Neuronal stem cell (in vitro differentiated cells): ENCODE results near the gene RHOH.

Source experiments
- DNase-seq: peaks from one replicate; pipeline ENCODE4 v3.0.0-alpha.2; 2013; ENCODE audit warnings: low spot score
- H2AFZ ChIP-seq: one replicate; pipeline ENCODE4 v1.6.1; 2013; ENCODE audit warnings: mild to moderate bottlenecking, low read length, inconsistent platforms
- H2AK5ac ChIP-seq: 2 replicates; pipeline ENCODE4 v1.6.1; 2013; ENCODE audit warnings: low read depth, mild to moderate bottlenecking, inconsistent platforms, low read length, moderate library complexity, mixed read lengths
- H2BK120ac ChIP-seq: 2 replicates; pipeline ENCODE4 v1.6.1; 2013; ENCODE audit warnings: low read depth, mild to moderate bottlenecking, inconsistent platforms, low read length, moderate library complexity, mixed read lengths
- H2BK12ac ChIP-seq: one replicate; pipeline ENCODE4 v1.6.1; 2013; ENCODE audit warnings: low read length, inconsistent platforms
- H2BK15ac ChIP-seq: 2 replicates; pipeline ENCODE4 v1.6.1; 2013; ENCODE audit warnings: mild to moderate bottlenecking, low read length, inconsistent platforms, mixed read lengths
- H2BK5ac ChIP-seq: one replicate; pipeline ENCODE4 v1.6.1; 2013; ENCODE audit warnings: inconsistent platforms, mild to moderate bottlenecking, low read length, moderate library complexity
- H3K14ac ChIP-seq: one replicate; pipeline ENCODE4 v1.6.1; 2013; ENCODE audit warnings: low read length, inconsistent platforms
- H3K18ac ChIP-seq: 2 replicates; pipeline ENCODE4 v1.6.1; 2013; ENCODE audit warnings: low read length, inconsistent platforms
- H3K23ac ChIP-seq: 2 replicates; pipeline ENCODE4 v1.6.1; 2013; ENCODE audit warnings: low read depth, mild to moderate bottlenecking, mixed read lengths, low read length, inconsistent platforms; ENCODE audit not compliant: poor library complexity
- H3K27ac ChIP-seq: replicated peaks from 3 replicates; pipeline ENCODE4 v1.5.1; 2013; ENCODE audit warnings: low read length, inconsistent platforms
- H3K27me3 ChIP-seq, 3 experiments: 2 replicates each; pipeline ENCODE4 v1.6.1; 2013; ENCODE audit warnings: low read length in 3 of 3, mild to moderate bottlenecking in 2 of 3, inconsistent platforms in 1 of 3, low read depth in 1 of 3, mixed read lengths in 1 of 3, moderate library complexity in 1 of 3; ENCODE audit not compliant: control insufficient read depth in 3 of 3, insufficient read depth in 3 of 3
- H3K36me3 ChIP-seq, 2 donors: replicated peaks in 1 of 2; 2 replicates each; pipeline ENCODE4 v1.6.1; 2013; ENCODE audit warnings: low read length in 2 of 2; ENCODE audit not compliant: control insufficient read depth in 2 of 2, insufficient read depth in 2 of 2
- H3K4ac ChIP-seq: 2 replicates; pipeline ENCODE4 v1.6.1; 2013; ENCODE audit warnings: inconsistent platforms, mild to moderate bottlenecking, low read length, moderate library complexity
- H3K4me1 ChIP-seq, 2 donors: 1 replicate in 1 of 2; 2 replicates in 1 of 2; pipeline ENCODE4 v1.6.1; 2013; ENCODE audit warnings: low read length in 2 of 2, low read depth in 1 of 2; ENCODE audit not compliant: control insufficient read depth in 2 of 2, insufficient read depth in 1 of 2
- H3K4me2 ChIP-seq: one replicate; pipeline ENCODE4 v1.6.1; 2013; ENCODE audit warnings: mild to moderate bottlenecking, low read length, inconsistent platforms; ENCODE audit not compliant: insufficient read depth, poor library complexity, severe bottlenecking
- H3K4me3 ChIP-seq, 2 donors: 2 replicates each; pipeline ENCODE4 v1.5.1; 2013; ENCODE audit warnings: low read length in 2 of 2, mild to moderate bottlenecking in 2 of 2, inconsistent platforms in 1 of 2, moderate library complexity in 1 of 2
- H3K79me1 ChIP-seq: one replicate; pipeline ENCODE4 v1.6.1; 2013; ENCODE audit warnings: low read depth, mild to moderate bottlenecking, inconsistent platforms, low read length, moderate library complexity
- H3K9ac ChIP-seq: one replicate; pipeline ENCODE4 v1.6.1; 2013; ENCODE audit warnings: mild to moderate bottlenecking, low read depth, low read length, inconsistent platforms; ENCODE audit not compliant: poor library complexity
- H3K9me3 ChIP-seq, 2 donors: replicated peaks in 1 of 2; 2 replicates each; pipeline versions ENCODE3 to v1.6.1; 2013; ENCODE audit warnings: low read length in 2 of 2, mild to moderate bottlenecking in 2 of 2, inconsistent platforms in 1 of 2, low read depth in 1 of 2, mixed read lengths in 1 of 2, moderate library complexity in 1 of 2; ENCODE audit not compliant: control insufficient read depth in 2 of 2, insufficient read depth in 1 of 2
- H4K8ac ChIP-seq: one replicate; pipeline ENCODE4 v1.6.1; 2013; ENCODE audit warnings: low read depth, mild to moderate bottlenecking, inconsistent platforms, low read length, moderate library complexity
- H4K91ac ChIP-seq: one replicate; pipeline ENCODE4 v1.6.1; 2013; ENCODE audit warnings: low read length, low read depth, mild to moderate bottlenecking, inconsistent platforms; ENCODE audit not compliant: poor library complexity
- whole genome bisulfite sequencing, 2 donors: extraction: QIAGEN DNeasy Blood & Tissue Kit; methylation state at CpG; one replicate each; pipeline ENCODE4 v1.1.7; 2013; ENCODE audit warnings: missing lambda C conversion rate in 2 of 2, mixed read lengths in 1 of 2; ENCODE audit not compliant: insufficient read length in 2 of 2, insufficient replicate concordance in 1 of 2; ENCODE audit errors: extremely low coverage in 2 of 2; 5-methylcytosine and 5-hydroxymethylcytosine counted together

The RHOH gene

GRCh38 chr4:40269133-40269532 lies 72.3 kb downstream of the RHOH start:
- Histone ChIP-seq H2AFZ (no peak overlapping the region), H3K9ac (no peak overlapping the region), H2BK120ac (no peak overlapping the region), H3K4me1 (peaks cover 11 to 16% of the 10 kb centered on the region in 2 donors), H2BK15ac (no peak overlapping the region), H3K4me2 (no peak overlapping the region), H3K36me3 (no peaks in the 10 kb centered on the region), H3K79me1 (no peaks in the 10 kb centered on the region), H2AK5ac (no peak overlapping the region), H4K91ac (no peak overlapping the region), H3K4me3 (no peak overlapping the region), H3K27me3 (no peaks in the 10 kb centered on the region), H3K14ac (no peak overlapping the region), H3K9me3 (no peaks in the 10 kb centered on the region), H4K8ac (no peak overlapping the region), H3K23ac (no peak overlapping the region), H3K4ac (no peak overlapping the region), H3K18ac (no peak overlapping the region), H2BK12ac (no peak overlapping the region), H2BK5ac (no peak overlapping the region), H3K27ac (no peak overlapping the region)
- no peak for DNase-seq
- no CpG with 5 or more reads among the region's 1 CpG for whole genome bisulfite sequencing, 2 donors

- no peak for DNase-seq
- no peaks in the 10 kb centered on the region for H3K27me3 ChIP-seq
- H3K9me3 ChIP-seq, result no peaks in the 10 kb centered on the region
- H2BK12ac ChIP-seq, result no peak overlapping the region
- H2BK15ac ChIP-seq, result no peak overlapping the region
- H3K4me3 ChIP-seq, result no peak overlapping the region
- no peak overlapping the region for H4K8ac ChIP-seq
- H4K91ac ChIP-seq, result no peak overlapping the region
- H2BK120ac ChIP-seq, result no peak overlapping the region
- H3K4ac ChIP-seq, result no peak overlapping the region
- no CpG with 5 or more reads among the region's 12 CpGs for WGBS, 2 donors
- no peak overlapping the region for H3K23ac ChIP-seq
- no peak overlapping the region for H3K18ac ChIP-seq
- no peak overlapping the region for H3K4me2 ChIP-seq
- no peaks in the 10 kb centered on the region for H3K36me3 ChIP-seq
- no peak overlapping the region for H2AFZ ChIP-seq
- H2AK5ac ChIP-seq, result no peak overlapping the region
- H3K4me1 ChIP-seq, result peaks cover 11 to 17% of the 10 kb centered on the region in 2 donors
- no peak overlapping the region for H3K9ac ChIP-seq
- H3K14ac ChIP-seq, result no peak overlapping the region
- no peak overlapping the region for H2BK5ac ChIP-seq
- H3K79me1 ChIP-seq, result no peaks in the 10 kb centered on the region
- no peak overlapping the region for H3K27ac ChIP-seq
Measured at GRCh38 chr4:40270609-40271008, 73.8 kb downstream of the RHOH start.

DNA sequence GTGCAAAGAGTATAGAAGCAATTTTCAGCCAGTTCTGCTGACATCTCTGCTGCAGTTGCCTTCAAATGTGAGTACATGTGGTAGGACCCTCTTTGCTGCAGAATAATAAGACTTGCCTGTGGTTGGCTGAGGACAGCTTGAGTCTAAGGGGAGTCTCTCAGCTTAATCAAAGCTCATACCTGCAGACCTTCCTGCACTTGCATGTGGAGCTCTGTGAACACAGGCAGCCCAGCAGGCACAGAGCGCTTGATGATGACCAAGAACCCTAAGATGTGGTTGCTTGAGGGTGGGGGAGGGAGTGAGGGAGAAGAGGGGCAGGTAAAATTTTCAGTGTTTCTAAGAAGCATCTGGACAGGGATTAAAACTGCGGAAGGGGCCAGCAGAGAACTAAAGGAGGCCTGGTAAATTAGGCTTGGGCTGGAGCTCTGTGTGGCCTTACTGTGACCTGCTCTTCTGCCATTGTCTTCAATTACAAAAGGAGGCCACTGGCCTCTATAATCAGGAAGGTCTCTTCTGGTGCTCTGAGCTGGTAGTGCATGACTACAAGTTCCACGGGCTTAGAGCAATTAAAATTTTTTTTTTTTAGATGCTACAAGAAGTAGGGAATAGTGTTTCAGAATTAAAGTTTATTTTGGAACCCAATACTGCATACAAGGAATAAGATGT lies 78.4 kb downstream of the RHOH start:
- no peaks in the 10 kb centered on the region for H3K27me3 ChIP-seq
- H4K8ac ChIP-seq, result no peak overlapping the region
- H4K91ac ChIP-seq, result no peak overlapping the region
- no peak overlapping the region for H2AFZ ChIP-seq
- no peak for DNase-seq
- H3K18ac ChIP-seq, result no peak overlapping the region
- H2BK5ac ChIP-seq, result no peak overlapping the region
- H3K4me2 ChIP-seq, result no peak overlapping the region
- H3K4me3 ChIP-seq, result no peak overlapping the region
- no peak overlapping the region for H3K14ac ChIP-seq
- no peak overlapping the region for H2BK15ac ChIP-seq
- peaks cover 8% of the 10 kb centered on the region in 2 donors for H3K4me1 ChIP-seq
- H2BK120ac ChIP-seq, result no peak overlapping the region
- no peaks in the 10 kb centered on the region for H3K36me3 ChIP-seq
- no peaks in the 10 kb centered on the region for H3K79me1 ChIP-seq
- no peak overlapping the region for H2BK12ac ChIP-seq
- no CpG with 5 or more reads among the region's 3 CpGs for WGBS, 2 donors
- no peak overlapping the region for H2AK5ac ChIP-seq
- H3K9ac ChIP-seq, result no peak overlapping the region
- H3K27ac ChIP-seq, result peak overlapping the region; percentile 1
- H3K23ac ChIP-seq, result no peak overlapping the region
- no peak overlapping the region for H3K4ac ChIP-seq
- no peaks in the 10 kb centered on the region for H3K9me3 ChIP-seq

- WGBS, 2 donors, result no CpG with 5 or more reads among the region's 4 CpGs
- Histone ChIP-seq H3K36me3 (no peaks in the 10 kb centered on the region), H4K91ac (no peak overlapping the region), H3K4me3 (no peak overlapping the region), H3K79me1 (no peaks in the 10 kb centered on the region), H2BK12ac (no peak overlapping the region), H3K9ac (no peak overlapping the region), H3K23ac (no peak overlapping the region), H2BK5ac (no peak overlapping the region), H2BK120ac (no peak overlapping the region), H2AFZ (no peak overlapping the region), H3K4me1 (peaks cover 8% of the 10 kb centered on the region in 2 donors), H3K14ac (no peak overlapping the region), H3K27me3 (no peaks in the 10 kb centered on the region), H2AK5ac (no peak overlapping the region), H3K9me3 (no peaks in the 10 kb centered on the region), H3K27ac (no peak overlapping the region), H3K4ac (no peak overlapping the region), H2BK15ac (no peak overlapping the region), H3K4me2 (no peak overlapping the region), H4K8ac (no peak overlapping the region), H3K18ac (no peak overlapping the region)
- no peak for DNase-seq
Measured at GRCh38 chr4:40276546-40276945, 79.7 kb downstream of the RHOH start.
